ENCODE data around the gene EEF2K. TPM values are rescaled to one million over a fixed set of nuclear protein-coding genes. Genes with fewer than 3 reads are reported as not detected.
A peak's percentile ranks its signal among the peaks of the same experiment; 100 is the strongest.

Gene EEF2K
- total RNA-seq, 1 experiment from 2014 or later, result 17.5 TPM

DNA sequence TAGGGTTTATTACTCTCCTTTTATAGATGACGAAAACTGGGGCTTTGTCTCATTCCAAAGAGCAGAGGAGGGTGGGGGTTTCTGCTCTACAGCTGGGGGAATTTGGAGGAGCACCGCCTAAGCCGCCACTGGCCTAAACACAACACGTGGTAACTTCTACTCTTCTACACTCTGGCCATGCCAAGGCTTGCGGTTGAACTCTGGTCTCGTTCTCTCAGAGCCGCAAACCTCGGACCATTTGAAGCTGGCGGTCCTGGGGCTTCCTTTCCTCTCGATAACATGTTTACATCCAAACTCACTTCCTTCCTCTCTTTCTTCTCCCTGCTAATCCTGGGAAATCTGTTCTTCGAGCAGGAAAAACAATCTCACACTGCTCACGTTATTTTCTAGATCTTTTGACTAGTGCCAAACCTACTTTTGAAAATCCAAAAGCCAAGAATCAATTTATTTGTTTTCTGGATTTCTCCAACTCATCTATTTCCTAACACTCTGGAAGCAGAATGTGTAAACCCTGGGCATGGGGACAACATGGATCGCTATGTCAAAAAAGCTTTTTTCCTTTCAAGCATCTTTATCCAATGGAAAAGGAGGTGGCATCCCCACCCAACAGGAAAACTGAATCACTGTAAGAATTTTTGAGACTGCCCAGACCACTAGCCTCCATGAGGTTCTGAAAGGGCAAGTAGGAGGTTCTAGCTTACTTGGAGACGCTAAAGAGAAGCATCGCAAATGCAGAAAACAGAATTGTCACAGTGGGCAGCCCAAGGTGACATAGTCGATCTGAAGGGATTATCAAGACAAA, 13.6 kb upstream of the EEF2K start:
- H3K4me3 Mint-ChIP-seq (ENCODE audit: unreplicated experiment), result peak overlapping the region; percentile 97
- CTCF ChIA-PET, result interaction anchor here (1.7 kb wide), 1 partner anchor 13 kb away, joined by 9 read pairs; the partner anchor contains the start of gene EEF2K

DNA sequence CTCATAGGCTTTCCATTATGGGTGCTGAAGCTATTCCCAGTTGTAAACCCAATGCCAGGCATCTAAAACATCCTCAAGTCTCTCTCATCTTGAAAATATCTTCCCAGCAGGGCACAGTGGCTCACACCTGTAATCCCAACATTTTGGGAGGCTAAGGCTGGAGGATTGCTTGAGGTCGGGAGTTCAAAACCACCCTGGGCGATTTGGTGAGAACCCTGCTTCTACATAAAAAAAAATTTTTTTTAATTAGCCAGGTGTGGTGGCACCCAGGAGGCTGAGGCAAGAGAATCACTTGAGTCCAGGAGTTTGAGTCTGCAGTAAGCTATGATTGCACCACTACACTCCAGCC, 13.0 kb upstream of the EEF2K start:
- intact Hi-C loops (cut with micrococcal nuclease; ENCODE audit: unreplicated experiment), result no loop called here
- Histone ChIP-seq H3K9me3 (no peaks in the 10 kb centered on the region), H3K4me1 (peaks cover 8% of the 10 kb centered on the region; the same call in 1 of the 2 replicates), H3K4me3 (ENCODE audit: low read depth, low read length) (no peak overlapping the region; the same call in 1 of the 2 replicates), H3K36me3 (ENCODE audit: control insufficient read depth, insufficient read depth, low read length) (no peaks in the 10 kb centered on the region), H3K27me3 (replicated peaks; ENCODE audit: control insufficient read depth, insufficient read depth, low read length) (no peaks in the 10 kb centered on the region)
- H3K4me1 Mint-ChIP-seq (ENCODE audit: low read depth, unreplicated experiment), result peaks cover 7% of the 10 kb centered on the region
- peaks cover 3% of the 10 kb centered on the region for H3K27me3 Mint-ChIP-seq (ENCODE audit: insufficient read depth, unreplicated experiment)
- POLR2A ChIA-PET, result no interaction called here
- TF ChIP-seq, protein P1, sequence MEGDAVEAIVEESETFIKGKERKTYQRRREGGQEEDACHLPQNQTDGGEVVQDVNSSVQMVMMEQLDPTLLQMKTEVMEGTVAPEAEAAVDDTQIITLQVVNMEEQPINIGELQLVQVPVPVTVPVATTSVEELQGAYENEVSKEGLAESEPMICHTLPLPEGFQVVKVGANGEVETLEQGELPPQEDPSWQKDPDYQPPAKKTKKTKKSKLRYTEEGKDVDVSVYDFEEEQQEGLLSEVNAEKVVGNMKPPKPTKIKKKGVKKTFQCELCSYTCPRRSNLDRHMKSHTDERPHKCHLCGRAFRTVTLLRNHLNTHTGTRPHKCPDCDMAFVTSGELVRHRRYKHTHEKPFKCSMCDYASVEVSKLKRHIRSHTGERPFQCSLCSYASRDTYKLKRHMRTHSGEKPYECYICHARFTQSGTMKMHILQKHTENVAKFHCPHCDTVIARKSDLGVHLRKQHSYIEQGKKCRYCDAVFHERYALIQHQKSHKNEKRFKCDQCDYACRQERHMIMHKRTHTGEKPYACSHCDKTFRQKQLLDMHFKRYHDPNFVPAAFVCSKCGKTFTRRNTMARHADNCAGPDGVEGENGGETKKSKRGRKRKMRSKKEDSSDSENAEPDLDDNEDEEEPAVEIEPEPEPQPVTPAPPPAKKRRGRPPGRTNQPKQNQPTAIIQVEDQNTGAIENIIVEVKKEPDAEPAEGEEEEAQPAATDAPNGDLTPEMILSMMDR (IDR thresholded peaks at IDR 0.05; ENCODE audit: insufficient read depth in 1 of 2, low read depth in 1 of 2, low read length in 1 of 2, severe bottlenecking in 1 of 2, unreplicated experiment in 1 of 2), result no peak
- no TSS peak for BruUV-seq (replicated peaks)
- no peak overlapping the region for H3K27ac Mint-ChIP-seq (ENCODE audit: unreplicated experiment)
- no peak overlapping the region for H3K4me3 Mint-ChIP-seq (ENCODE audit: unreplicated experiment)
- no peak for DNase-seq
- peaks cover 23% of the 10 kb centered on the region for H3K36me3 Mint-ChIP-seq (ENCODE audit: insufficient read depth, unreplicated experiment)
- CTCF ChIA-PET, result no interaction called here
- H3K9me3 Mint-ChIP-seq (ENCODE audit: unreplicated experiment), result no peaks in the 10 kb centered on the region

More for the DNA sequence above, 13.6 kb upstream of the EEF2K start:
- Mint-ChIP-seq H3K36me3 (ENCODE audit: insufficient read depth, unreplicated experiment) (peaks cover 23% of the 10 kb centered on the region), H3K4me1 (ENCODE audit: low read depth, unreplicated experiment) (peaks cover 7% of the 10 kb centered on the region), H3K27ac (ENCODE audit: unreplicated experiment) (peak overlapping the region; percentile 98), H3K27me3 (ENCODE audit: insufficient read depth, unreplicated experiment) (peaks cover 3% of the 10 kb centered on the region), H3K9me3 (ENCODE audit: unreplicated experiment) (no peaks in the 10 kb centered on the region)
- POLR2A ChIA-PET, result interaction anchor here (0.5 kb wide), 1 partner anchor 244 kb away, joined by 6 read pairs; no protein-coding TSS in a partner anchor
- Histone ChIP-seq H3K9me3 (no peaks in the 10 kb centered on the region), H3K4me1 (peaks cover 8% of the 10 kb centered on the region; the same call in 1 of the 2 replicates), H3K4me3 (ENCODE audit: low read depth, low read length) (peak overlapping the region; percentile 45), H3K36me3 (ENCODE audit: control insufficient read depth, insufficient read depth, low read length) (no peaks in the 10 kb centered on the region), H3K27me3 (replicated peaks; ENCODE audit: control insufficient read depth, insufficient read depth, low read length) (no peaks in the 10 kb centered on the region)
- DNase-seq, result peak; percentile 61 to 78
- intact Hi-C loops (cut with micrococcal nuclease; ENCODE audit: unreplicated experiment), result no loop called here
- no TSS peak for BruUV-seq (replicated peaks)
- TF ChIP-seq, protein P1 (IDR thresholded peaks at IDR 0.05; ENCODE audit: insufficient read depth in 1 of 2, low read depth in 1 of 2, low read length in 1 of 2, severe bottlenecking in 1 of 2, unreplicated experiment in 1 of 2), result no peak

DNA sequence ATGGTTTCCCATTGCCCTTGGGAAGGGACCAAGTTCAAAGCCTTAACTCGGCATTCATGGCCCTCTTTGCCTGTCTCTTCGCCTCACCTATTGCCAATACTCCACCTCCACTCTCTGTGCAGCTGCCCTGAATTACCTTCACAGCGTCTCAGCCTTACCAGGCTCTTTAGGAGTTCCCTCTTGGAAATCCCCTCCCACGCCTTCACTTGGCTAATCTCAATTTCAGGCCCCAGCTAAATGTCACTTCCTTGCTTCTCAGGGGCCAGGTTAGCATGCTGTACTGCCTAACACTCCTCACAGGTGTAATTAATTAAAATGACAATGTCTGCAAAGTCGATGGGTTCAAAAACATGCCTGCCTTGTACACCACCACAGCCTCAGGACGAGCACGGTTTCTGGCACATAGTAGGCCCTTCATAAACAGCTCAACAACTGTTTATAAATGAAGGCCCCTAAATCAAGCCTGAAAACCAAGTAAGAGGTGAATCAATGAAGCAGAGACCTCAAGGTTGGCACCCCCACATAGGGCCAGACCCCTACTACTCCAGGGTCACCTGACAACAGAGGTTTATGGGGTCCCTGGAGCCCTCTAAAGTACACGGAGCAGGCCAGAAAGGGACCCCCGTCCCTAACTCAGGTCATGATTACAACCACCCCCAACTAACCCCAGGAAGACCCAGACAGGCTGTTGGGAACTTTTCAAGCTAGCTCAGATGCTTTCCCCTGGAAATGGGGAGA, 11.2 kb upstream of the EEF2K start:
- intact Hi-C loops (cut with micrococcal nuclease; ENCODE audit: unreplicated experiment), result loop anchor here (1.0 kb wide), 1 partner anchor 102 kb away; the partner anchor contains the start of gene POLR3E
- Mint-ChIP-seq H3K27me3 (ENCODE audit: insufficient read depth, unreplicated experiment) (peaks cover 3% of the 10 kb centered on the region), H3K36me3 (ENCODE audit: insufficient read depth, unreplicated experiment) (peaks cover 23% of the 10 kb centered on the region), H3K9me3 (ENCODE audit: unreplicated experiment) (no peaks in the 10 kb centered on the region), H3K4me1 (ENCODE audit: low read depth, unreplicated experiment) (peaks cover 7% of the 10 kb centered on the region), H3K27ac (ENCODE audit: unreplicated experiment) (peak overlapping the region; percentile 98), H3K4me3 (ENCODE audit: unreplicated experiment) (peak overlapping the region; percentile 73)
- no peaks in the 10 kb centered on the region for H3K27me3 ChIP-seq (replicated peaks; ENCODE audit: control insufficient read depth, insufficient read depth, low read length)
- no peak for DNase-seq
- H3K4me1 ChIP-seq, result peaks cover 8% of the 10 kb centered on the region; the same call in 1 of the 2 replicates
- ChIA-PET CTCF (interaction anchor here (0.7 kb wide), 1 partner anchor 106 kb away, joined by 3 read pairs; no protein-coding TSS in a partner anchor), POLR2A (no interaction called here)
- TF ChIP-seq, protein P1 (IDR thresholded peaks at IDR 0.05; ENCODE audit: insufficient read depth in 1 of 2, low read depth in 1 of 2, low read length in 1 of 2, severe bottlenecking in 1 of 2, unreplicated experiment in 1 of 2), result no peak
- BruUV-seq (replicated peaks), result no TSS peak
- no peaks in the 10 kb centered on the region for H3K36me3 ChIP-seq (ENCODE audit: control insufficient read depth, insufficient read depth, low read length)
- no peak overlapping the region for H3K4me3 ChIP-seq (ENCODE audit: low read depth, low read length)
- H3K9me3 ChIP-seq, result no peaks in the 10 kb centered on the region

All from Caco-2 (cell line).